Measurements from ENCODE around the gene LPP.

Gene LPP

GRCh38 chr3:188326111-188326510, 172.2 kb downstream of the LPP start:
- in situ Hi-C loops (cut with MboI; ENCODE audit: low sequenced_read_pairs) = no loop called here

GRCh38 chr3:188326968-188327367, 173.0 kb downstream of the LPP start:
- in situ Hi-C loops (cut with MboI; ENCODE audit: low sequenced_read_pairs) = no loop called here

GRCh38 chr3:188327433-188327832, 173.5 kb downstream of the LPP start:
- in situ Hi-C loops (cut with MboI; ENCODE audit: low sequenced_read_pairs) = no loop called here

- in situ Hi-C loops (cut with MboI; ENCODE audit: low sequenced_read_pairs) = no loop called here
Observed at GRCh38 chr3:188330138-188330537, 176.2 kb downstream of the LPP start.

DNA sequence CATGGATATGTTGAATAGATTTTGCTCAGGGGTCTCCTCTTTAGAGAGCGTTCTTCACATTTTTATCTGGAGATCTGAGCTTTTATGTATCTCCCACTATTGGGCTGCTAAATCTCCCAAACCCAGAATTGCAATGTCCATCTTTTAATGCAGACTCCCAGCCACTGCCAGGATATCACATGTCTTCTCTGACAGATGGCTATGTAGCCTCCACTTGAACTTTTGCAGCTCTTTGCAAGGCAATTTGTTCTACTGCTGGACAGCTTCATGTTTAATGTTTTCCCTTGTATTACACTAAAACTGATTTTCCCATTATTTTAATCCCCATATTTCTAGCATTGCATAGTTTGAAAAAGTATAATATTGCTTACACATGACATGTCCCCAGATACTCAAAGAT, 177.2 kb downstream of the LPP start:
- in situ Hi-C loops (cut with MboI; ENCODE audit: low sequenced_read_pairs) = no loop called here

- in situ Hi-C loops (cut with MboI; ENCODE audit: low sequenced_read_pairs) = no loop called here
Observed at GRCh38 chr3:188332085-188332484, 178.1 kb downstream of the LPP start.

GRCh38 chr3:188335656-188336055, 181.7 kb downstream of the LPP start:
- in situ Hi-C loops (cut with MboI; ENCODE audit: low sequenced_read_pairs) = no loop called here

- in situ Hi-C loops (cut with MboI; ENCODE audit: low sequenced_read_pairs) = no loop called here
Observed at GRCh38 chr3:188336178-188336577, 182.2 kb downstream of the LPP start.

- in situ Hi-C loops (cut with MboI; ENCODE audit: low sequenced_read_pairs) = no loop called here
Observed at GRCh38 chr3:188337232-188337631, 183.3 kb downstream of the LPP start.

DNA sequence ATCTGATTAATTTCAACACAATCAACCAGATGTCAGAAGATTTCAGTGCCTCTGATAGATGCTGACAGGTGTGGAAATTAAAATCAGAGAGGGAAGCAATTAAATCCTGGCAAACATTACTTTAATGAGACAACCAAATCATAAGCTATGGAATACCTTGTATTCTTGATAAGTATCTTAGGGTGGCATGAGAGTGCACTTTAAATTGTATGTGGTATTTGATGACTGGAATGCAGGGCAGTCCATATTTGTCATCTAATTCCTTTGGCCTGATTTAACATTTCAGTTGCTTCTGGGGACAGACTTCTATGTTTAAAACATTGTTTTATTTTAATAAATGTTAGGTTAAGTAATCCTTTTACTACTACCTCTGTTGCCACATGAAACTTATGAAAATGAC, 184.1 kb downstream of the LPP start:
- in situ Hi-C loops (cut with MboI; ENCODE audit: low sequenced_read_pairs) = no loop called here

DNA sequence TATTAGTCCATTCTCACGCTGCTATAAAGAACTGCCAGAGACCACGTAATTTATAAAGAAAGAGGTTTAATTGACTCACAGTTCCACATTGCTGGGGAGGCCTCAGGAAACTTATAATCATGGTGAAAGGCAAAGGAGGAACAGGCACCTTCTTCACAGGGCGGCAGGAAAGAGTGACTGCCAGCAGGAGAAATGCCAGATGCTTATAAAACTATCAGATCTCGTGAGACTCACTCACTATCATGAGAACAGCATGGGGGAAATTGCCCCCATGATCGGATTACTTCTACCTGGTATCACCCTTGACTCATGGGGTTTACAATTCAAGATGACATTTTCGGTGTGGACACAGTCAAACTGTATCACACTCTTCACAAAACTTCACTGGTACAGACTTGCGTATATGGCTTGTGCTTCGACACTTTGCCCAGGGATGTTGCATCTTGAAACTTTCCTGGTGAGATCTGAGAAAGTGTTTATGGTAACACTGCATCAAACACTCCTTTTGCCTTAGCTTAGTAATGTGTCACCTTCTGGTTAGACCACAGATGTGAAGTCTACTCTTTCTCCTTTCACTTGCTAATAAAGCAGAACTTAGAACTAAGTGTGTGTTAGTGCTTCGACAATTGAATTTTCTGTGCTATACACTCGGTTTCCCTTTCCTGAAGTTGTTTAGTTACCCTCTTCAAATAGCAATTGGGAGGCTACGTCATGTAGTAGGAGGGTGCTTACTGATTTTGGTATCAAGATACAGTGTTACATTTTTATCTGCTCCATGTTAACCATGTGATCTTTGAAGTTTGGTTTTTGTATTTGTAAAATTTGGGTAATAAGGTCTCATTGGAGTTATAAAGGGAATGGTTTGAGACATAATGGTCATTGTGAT, 185.7 kb downstream of the LPP start:
- in situ Hi-C loops (cut with MboI; ENCODE audit: low sequenced_read_pairs) = no loop called here

DNA sequence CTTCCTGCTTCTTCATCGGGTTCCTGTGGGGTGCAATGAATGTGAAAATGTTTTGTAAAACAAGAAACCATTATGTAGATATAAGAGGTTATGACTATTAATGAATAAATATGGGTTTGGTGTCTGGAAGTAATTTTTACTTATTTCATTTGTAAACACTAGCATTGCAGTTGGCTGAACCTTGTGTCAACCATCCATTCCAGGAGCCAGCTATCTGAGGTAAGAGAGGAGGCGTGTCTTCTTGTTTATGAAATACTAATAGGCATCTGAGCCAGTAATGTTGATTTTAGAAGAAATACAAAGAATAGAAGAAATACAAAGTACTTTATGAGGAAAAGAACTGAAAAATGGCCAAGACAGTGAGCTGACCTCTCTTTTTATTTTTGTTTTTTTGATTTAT, 187.5 kb downstream of the LPP start:
- in situ Hi-C loops (cut with MboI; ENCODE audit: low sequenced_read_pairs) = no loop called here

- in situ Hi-C loops (cut with MboI; ENCODE audit: low sequenced_read_pairs) = no loop called here
Observed at GRCh38 chr3:188342991-188343732, 189.2 kb downstream of the LPP start.

DNA sequence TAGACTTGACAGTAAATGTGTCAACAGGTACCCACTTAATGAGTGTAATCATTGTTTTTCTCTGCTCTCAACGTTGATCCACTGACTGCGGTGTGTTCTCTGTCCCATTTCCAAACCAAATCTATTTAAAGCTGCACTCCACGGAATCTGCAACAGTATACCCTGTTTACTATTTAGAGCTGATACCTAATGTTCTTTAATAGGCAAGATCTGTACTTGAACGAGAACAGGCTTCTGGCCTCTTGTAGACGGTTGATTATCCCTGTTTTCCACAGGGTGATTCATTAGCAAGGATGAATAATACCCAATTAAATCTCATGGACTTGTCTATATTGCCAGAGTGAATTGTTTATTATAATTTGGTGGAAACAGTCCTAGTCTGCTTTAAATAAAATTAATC, 189.9 kb downstream of the LPP start:
- in situ Hi-C loops (cut with MboI; ENCODE audit: low sequenced_read_pairs) = no loop called here

GRCh38 chr3:188345223-188345622, 191.3 kb downstream of the LPP start:
- in situ Hi-C loops (cut with MboI; ENCODE audit: low sequenced_read_pairs) = no loop called here

DNA sequence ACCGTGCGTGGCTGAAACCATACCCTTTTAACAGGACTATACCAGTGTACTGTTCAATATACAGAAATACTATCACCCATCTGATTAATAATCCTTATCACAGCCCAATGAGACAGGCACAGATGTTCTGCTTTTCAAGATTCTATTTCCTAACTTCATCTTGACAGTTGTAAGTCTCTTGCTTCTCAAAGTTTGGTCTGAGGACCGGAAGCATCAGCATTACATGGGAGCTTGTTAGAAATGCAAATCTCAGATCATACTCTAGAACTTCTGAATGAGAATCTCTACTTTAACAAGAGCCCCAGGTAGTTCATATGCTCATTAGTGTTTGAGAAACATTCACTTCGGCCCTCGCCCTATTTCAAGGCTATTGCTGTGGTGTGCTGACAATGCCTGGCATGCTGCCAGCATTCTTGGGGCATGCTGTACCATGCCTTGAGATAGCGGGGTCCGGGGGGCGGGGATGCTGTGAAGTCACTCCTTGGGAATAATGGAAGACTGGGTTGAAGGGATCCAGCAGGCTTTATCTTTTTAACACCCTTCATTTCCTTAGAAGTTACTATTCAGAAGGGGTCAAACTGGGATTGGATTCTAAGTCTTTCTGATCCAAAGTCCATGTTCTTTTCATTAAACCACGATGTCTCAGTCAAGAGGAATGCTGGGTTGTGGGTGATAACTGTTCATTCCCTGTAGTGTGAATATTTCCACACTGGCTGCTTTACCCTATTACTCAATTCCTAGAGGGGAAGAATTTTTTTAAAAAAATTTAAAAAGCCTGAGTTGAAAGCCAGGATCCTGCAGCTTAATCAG, 194.7 kb downstream of the LPP start:
- in situ Hi-C loops (cut with MboI; ENCODE audit: low sequenced_read_pairs) = no loop called here

GRCh38 chr3:188349351-188349901, 195.5 kb downstream of the LPP start:
- in situ Hi-C loops (cut with MboI; ENCODE audit: low sequenced_read_pairs) = no loop called here

GRCh38 chr3:188349933-188350332, 196.0 kb downstream of the LPP start:
- in situ Hi-C loops (cut with MboI; ENCODE audit: low sequenced_read_pairs) = no loop called here

DNA sequence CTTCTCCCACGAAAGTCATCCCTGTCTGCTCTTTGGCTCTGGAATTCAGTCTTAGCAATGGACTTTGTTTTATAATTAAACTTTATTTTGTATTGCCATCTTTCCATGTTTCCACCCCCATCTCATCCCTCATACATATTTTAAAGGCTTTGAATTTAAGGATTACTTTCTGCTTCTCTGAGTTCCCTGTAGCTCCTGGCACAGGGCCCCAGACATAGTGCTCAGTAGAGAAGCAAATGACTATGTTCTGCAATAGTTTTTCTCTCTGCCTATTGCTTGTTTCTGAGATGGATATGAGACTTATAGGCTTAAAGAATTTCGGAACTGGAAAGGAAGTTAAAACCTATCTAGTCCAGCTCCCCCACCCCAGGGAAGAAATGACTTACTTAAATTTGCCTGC, 197.0 kb downstream of the LPP start:
- in situ Hi-C loops (cut with MboI; ENCODE audit: low sequenced_read_pairs) = no loop called here

- in situ Hi-C loops (cut with MboI; ENCODE audit: low sequenced_read_pairs) = no loop called here
Observed at GRCh38 chr3:188351648-188352047, 197.7 kb downstream of the LPP start.

Data from HL-60/S4 (cell line).